Caco-2 (cell line): Measurements from ENCODE around the gene TEKTIP1. TPM values are rescaled to one million over a fixed set of nuclear protein-coding genes. Genes with fewer than 3 reads are reported as not detected.

Experiments
- BruUV-seq: library from RNA; stranded (reverse); fragments of 400-500 nt; replicated peaks from 2 replicates; lab custom pipeline; 2021; lab: Mats Ljungman, UMichigan
- CTCF ChIA-PET: fragments of 300-600 bp; sonication (Branson Sonifier 250); formaldehyde crosslinking; loops from one replicate; lab custom pipeline; 2022; ENCODE audit warnings: antibody characterized with exemption; lab: Charles Lee
- POLR2A ChIA-PET: fragments of 300-600 bp; sonication (Branson Sonifier 250); formaldehyde crosslinking; loops from one replicate; lab custom pipeline; 2022; ENCODE audit warnings: antibody characterized with exemption; lab: Charles Lee
- DNase-seq, 2 experiments: peaks; one replicate each; pipeline versions ENCODE4 v3.0.0 to v3.0.0-alpha.2; 2020 to 2022
- H3K27me3 ChIP-seq: replicated peaks from 2 replicates; pipeline ENCODE4 v1.6.0; 2011; ENCODE audit warnings: low read length; ENCODE audit not compliant: control insufficient read depth, insufficient read depth
- H3K36me3 ChIP-seq: 2 replicates; pipeline ENCODE4 v1.5.1; 2011; ENCODE audit warnings: low read length; ENCODE audit not compliant: control insufficient read depth, insufficient read depth
- H3K4me1 ChIP-seq: fragments of 250-450 bp; sonication (Bioruptor Pico); 2 replicates; pipeline ENCODE4 v1.5.1; 2020; ENCODE audit warnings: mild to moderate bottlenecking
- H3K4me3 ChIP-seq: 2 replicates; pipeline ENCODE4 v1.5.1; 2011; ENCODE audit warnings: low read depth, mild to moderate bottlenecking, control low read depth, low read length
- H3K9me3 ChIP-seq: fragments of 250-450 bp; sonication (Bioruptor Pico); 2 replicates; pipeline ENCODE4 v1.5.1; 2020; ENCODE audit warnings: mild to moderate bottlenecking, moderate library complexity
- H3K27ac Mint-ChIP-seq: one replicate; pipeline ENCODE4 v1.8.0; 2022; ENCODE audit warnings: mixed read lengths; ENCODE audit not compliant: unreplicated experiment
- H3K27me3 Mint-ChIP-seq: one replicate; pipeline ENCODE4 v1.8.0; 2022; ENCODE audit warnings: mixed read lengths; ENCODE audit not compliant: insufficient read depth, unreplicated experiment
- H3K36me3 Mint-ChIP-seq: one replicate; pipeline ENCODE4 v1.8.0; 2022; ENCODE audit warnings: mild to moderate bottlenecking, mixed read lengths; ENCODE audit not compliant: insufficient read depth, unreplicated experiment
- H3K4me1 Mint-ChIP-seq: one replicate; pipeline ENCODE4 v1.8.0; 2022; ENCODE audit warnings: low read depth, mixed read lengths; ENCODE audit not compliant: unreplicated experiment
- H3K4me3 Mint-ChIP-seq: one replicate; pipeline ENCODE4 v1.8.0; 2022; ENCODE audit warnings: mild to moderate bottlenecking, moderate library complexity, mixed read lengths; ENCODE audit not compliant: unreplicated experiment
- H3K9me3 Mint-ChIP-seq: one replicate; pipeline ENCODE4 v1.8.0; 2022; ENCODE audit warnings: mixed read lengths; ENCODE audit not compliant: unreplicated experiment
- CTCF ChIP-seq, 2 experiments: fragments of 200-600 bp in 1 of 2; IDR thresholded peaks; 1 replicate in 1 of 2; 2 replicates in 1 of 2; pipeline versions ENCODE4 v1.5.1 to v1.8.0; 2011 to 2022; ENCODE audit warnings: antibody characterized with exemption in 1 of 2, control low read depth in 1 of 2, inconsistent platforms in 1 of 2, low read depth in 1 of 2, low read length in 1 of 2, mild to moderate bottlenecking in 1 of 2, moderate library complexity in 1 of 2; ENCODE audit not compliant: insufficient read depth in 1 of 2, severe bottlenecking in 1 of 2, unreplicated experiment in 1 of 2
- intact Hi-C: fragments of 100-400 bp; cut with micrococcal nuclease; formaldehyde crosslinking; loops from one replicate; pipeline ENCODE4 v1.10.0; 2022; ENCODE audit not compliant: unreplicated experiment
- total RNA-seq: library from RNA; stranded (reverse); gene quantifications from 2 replicates; pipeline ENCODE4 v1.2.3, GENCODE V29; 2022

TEKTIP1 gene
- total RNA-seq, 1 experiment from 2014 or later: 1.5 TPM

DNA sequence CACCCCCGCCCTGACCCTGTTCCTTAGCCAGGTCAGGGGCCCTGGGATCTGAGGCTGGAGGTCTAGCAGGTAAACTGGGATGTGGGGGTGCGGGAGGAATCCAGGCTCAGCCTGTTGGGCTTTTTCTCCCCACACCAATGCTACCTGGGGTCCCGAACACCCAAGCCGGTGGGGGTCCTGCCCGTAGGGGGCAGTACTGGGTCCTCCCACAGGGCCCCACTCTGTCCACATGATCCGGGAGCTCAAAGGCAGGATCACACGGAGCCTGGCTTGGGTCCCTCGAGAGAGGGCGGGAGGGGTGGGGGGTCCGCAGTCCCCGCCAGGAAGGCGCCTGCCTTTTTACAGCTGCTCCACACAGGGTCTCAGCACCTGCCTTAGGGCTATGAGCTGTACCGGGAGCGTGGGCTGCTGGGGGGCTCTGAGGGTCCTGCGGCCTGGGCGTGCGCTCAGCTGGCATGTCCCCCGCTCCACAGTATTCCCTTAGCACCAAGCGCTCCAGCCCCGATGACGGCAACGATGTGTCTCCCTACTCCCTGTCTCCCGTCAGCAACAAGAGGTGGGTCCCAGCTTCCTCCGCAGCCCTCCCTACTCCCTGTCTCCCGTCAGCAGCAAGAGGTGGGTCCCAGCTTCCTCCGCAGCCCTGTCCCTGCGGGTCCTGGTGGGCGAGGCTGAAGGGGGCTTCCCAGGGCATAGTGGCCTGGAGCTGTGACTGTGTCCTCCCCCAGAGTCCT, 12.3 kb upstream of the TEKTIP1 start:
- peak in 1 of 2 experiments; percentile 19 for TF ChIP-seq CTCF (IDR thresholded peaks at IDR 0.05; ENCODE audit: insufficient read depth in 1 of 2, low read depth in 1 of 2, low read length in 1 of 2, severe bottlenecking in 1 of 2, unreplicated experiment in 1 of 2)
- H3K27me3 Mint-ChIP-seq: no peaks in the 10 kb centered on the region
- H3K4me1 ChIP-seq: no peaks in the 10 kb centered on the region
- H3K4me3 ChIP-seq: no peak overlapping the region
- no peaks in the 10 kb centered on the region for H3K9me3 ChIP-seq
- H3K9me3 Mint-ChIP-seq: no peaks in the 10 kb centered on the region
- POLR2A ChIA-PET: no interaction called here
- DNase-seq: no peak
- CTCF ChIA-PET: no interaction called here
- 0 out of 2 replicates have a peak, but pooled peaks cover 1% of the 10 kb centered on the region for H3K36me3 ChIP-seq
- no peak overlapping the region for H3K4me3 Mint-ChIP-seq
- intact Hi-C loops: no loop called here
- H3K27me3 ChIP-seq: no peaks in the 10 kb centered on the region
- H3K36me3 Mint-ChIP-seq: peaks cover 23% of the 10 kb centered on the region
- H3K27ac Mint-ChIP-seq: no peak overlapping the region
- no peaks in the 10 kb centered on the region for H3K4me1 Mint-ChIP-seq
- no TSS peak for BruUV-seq

DNA sequence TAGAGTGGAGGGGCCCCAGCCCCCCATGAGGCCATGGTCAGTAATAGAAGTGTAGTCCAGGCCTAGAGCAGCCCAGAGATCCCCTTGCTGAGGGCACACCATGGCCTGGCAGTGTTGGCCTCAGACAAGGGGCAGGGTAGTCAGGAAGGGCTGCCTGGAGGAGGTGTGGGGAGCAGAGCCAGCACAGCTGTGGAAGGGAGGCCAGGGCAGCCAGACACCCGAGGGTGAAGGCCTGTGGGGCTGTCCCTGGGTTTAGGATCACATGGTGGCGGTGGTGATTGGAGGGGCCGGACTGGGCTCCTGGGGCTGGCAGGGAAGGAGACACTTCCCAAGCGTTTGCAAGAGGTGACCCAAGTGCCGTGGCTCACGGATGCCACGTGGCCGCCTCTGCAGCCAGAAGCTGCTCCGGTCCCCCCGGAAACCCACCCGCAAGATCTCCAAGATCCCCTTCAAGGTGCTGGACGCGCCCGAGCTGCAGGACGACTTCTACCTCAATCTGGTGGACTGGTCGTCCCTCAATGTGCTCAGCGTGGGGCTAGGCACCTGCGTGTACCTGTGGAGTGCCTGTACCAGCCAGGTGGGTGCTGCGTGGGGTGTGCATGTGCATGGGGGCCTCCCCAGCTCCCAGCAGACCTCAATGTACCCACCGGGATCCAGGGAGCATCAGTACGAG, 11.6 kb upstream of the TEKTIP1 start:
- Histone ChIP-seq H3K9me3 (no peaks in the 10 kb centered on the region), H3K27me3 (no peaks in the 10 kb centered on the region), H3K36me3 (0 out of 2 replicates have a peak, but pooled peaks cover 1% of the 10 kb centered on the region), H3K4me1 (no peaks in the 10 kb centered on the region), H3K4me3 (no peak overlapping the region)
- Mint-ChIP-seq H3K9me3 (no peaks in the 10 kb centered on the region), H3K4me1 (no peaks in the 10 kb centered on the region), H3K36me3 (peaks cover 21% of the 10 kb centered on the region), H3K27me3 (no peaks in the 10 kb centered on the region), H3K4me3 (no peak overlapping the region), H3K27ac (no peak overlapping the region)
- DNase-seq: no peak
- TF ChIP-seq CTCF (IDR thresholded peaks at IDR 0.05; ENCODE audit: insufficient read depth in 1 of 2, low read depth in 1 of 2, low read length in 1 of 2, severe bottlenecking in 1 of 2, unreplicated experiment in 1 of 2): no peak
- ChIA-PET CTCF (no interaction called here), POLR2A (no interaction called here)
- intact Hi-C loops: no loop called here
- no TSS peak for BruUV-seq

GRCh38 chr19:3528080-3528479, 10.9 kb upstream of the TEKTIP1 start:
- intact Hi-C loops: no loop called here
- Histone ChIP-seq H3K4me1 (no peaks in the 10 kb centered on the region), H3K9me3 (no peaks in the 10 kb centered on the region), H3K4me3 (no peak overlapping the region), H3K36me3 (0 out of 2 replicates have a peak, but pooled peaks cover 1% of the 10 kb centered on the region), H3K27me3 (no peaks in the 10 kb centered on the region)
- no peak for TF ChIP-seq CTCF (IDR thresholded peaks at IDR 0.05; ENCODE audit: insufficient read depth in 1 of 2, low read depth in 1 of 2, low read length in 1 of 2, severe bottlenecking in 1 of 2, unreplicated experiment in 1 of 2)
- H3K4me1 Mint-ChIP-seq: no peaks in the 10 kb centered on the region
- H3K36me3 Mint-ChIP-seq: peaks cover 23% of the 10 kb centered on the region
- no peak overlapping the region for H3K27ac Mint-ChIP-seq
- no peaks in the 10 kb centered on the region for H3K27me3 Mint-ChIP-seq
- POLR2A ChIA-PET: no interaction called here
- no peak overlapping the region for H3K4me3 Mint-ChIP-seq
- no TSS peak for BruUV-seq
- no peaks in the 10 kb centered on the region for H3K9me3 Mint-ChIP-seq
- DNase-seq: no peak
- CTCF ChIA-PET: no interaction called here
